ENCODE results near the gene KDR.

The KDR gene

DNA sequence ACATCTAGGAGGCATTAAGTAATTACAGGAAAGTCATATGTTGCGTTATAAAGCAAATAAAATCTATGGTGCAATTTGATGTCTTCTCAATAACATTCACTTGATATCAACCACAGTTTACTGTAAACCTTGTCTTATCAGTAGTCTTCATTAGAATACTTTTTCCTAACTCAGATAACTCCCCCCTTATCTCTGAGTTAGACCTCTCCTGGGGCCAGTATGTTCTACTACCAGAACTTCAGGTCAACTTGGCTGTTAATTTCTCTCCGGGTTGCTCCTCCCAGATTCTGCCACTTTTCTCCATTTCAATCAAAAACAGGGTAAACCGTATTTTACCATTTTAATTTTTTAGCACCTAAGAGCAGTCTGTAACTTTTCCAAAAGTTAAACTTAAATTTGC lies 50.0 kb downstream of the KDR start:
- Histone ChIP-seq H3K4me3 (no peak overlapping the region), H3K27ac (no peak overlapping the region)
- DNase-seq (ENCODE audit: low spot score): no peak
- TF ChIP-seq CTCF (IDR thresholded peaks at IDR 0.05): no peak

- Histone ChIP-seq H3K4me3 (no peak overlapping the region), H3K27ac (no peak overlapping the region)
- no peak for DNase-seq (ENCODE audit: low spot score)
- no peak for TF ChIP-seq CTCF (IDR thresholded peaks at IDR 0.05)
Measured at GRCh38 chr4:55074386-55074785, 51.0 kb downstream of the KDR start.

GRCh38 chr4:55071951-55072350 lies 53.4 kb downstream of the KDR start:
- TF ChIP-seq CTCF (IDR thresholded peaks at IDR 0.05): no peak
- DNase-seq (ENCODE audit: low spot score): no peak
- Histone ChIP-seq H3K4me3 (no peak overlapping the region), H3K27ac (no peak overlapping the region)

DNA sequence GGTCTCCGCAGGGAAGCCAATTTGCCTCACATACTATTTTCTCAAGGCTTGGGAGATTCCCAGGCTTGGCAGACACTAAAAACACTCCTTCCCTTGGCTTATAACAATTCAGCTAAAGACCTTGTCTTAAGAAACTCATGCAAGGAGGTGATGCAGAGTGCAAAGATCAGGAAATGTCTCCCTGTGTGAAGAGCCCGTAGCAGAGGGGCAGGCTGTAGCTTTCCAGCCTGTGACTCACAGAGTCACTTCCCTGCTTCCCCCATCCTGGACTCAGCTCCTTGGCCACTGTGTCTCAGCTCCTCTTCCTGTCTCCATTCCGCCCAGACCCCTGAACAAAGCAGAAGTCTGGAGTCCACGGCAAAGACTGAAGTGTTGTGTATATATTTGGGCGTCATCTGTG lies 56.1 kb downstream of the KDR start:
- TF ChIP-seq CTCF (IDR thresholded peaks at IDR 0.05): no peak
- DNase-seq (ENCODE audit: low spot score): no peak
- peak overlapping the region in 1 of 2 donors; percentile 28 for H3K27ac ChIP-seq
- no peak overlapping the region for H3K4me3 ChIP-seq

DNA sequence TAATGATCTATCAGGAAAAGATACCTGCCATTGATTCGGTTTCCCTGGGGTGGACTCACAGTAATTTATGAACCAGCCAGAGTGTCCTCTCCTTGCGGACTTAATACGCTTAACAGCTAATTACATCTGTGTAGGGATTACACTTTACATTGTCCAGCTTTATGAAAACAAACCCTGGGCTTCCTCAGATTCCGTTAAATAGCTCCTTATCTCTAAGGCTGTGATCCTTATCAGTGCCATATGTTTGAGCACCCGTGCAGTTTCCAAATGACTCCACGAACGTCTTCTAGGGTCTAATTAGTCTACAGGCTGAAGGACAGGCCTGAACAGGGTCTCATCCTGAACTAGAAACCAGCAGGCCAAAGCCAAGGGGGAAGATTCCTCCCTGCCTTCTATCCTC lies 56.9 kb downstream of the KDR start:
- H3K27ac ChIP-seq: peak overlapping the region in 1 of 2 donors; percentile 17
- TF ChIP-seq CTCF (IDR thresholded peaks at IDR 0.05): no peak

DNA sequence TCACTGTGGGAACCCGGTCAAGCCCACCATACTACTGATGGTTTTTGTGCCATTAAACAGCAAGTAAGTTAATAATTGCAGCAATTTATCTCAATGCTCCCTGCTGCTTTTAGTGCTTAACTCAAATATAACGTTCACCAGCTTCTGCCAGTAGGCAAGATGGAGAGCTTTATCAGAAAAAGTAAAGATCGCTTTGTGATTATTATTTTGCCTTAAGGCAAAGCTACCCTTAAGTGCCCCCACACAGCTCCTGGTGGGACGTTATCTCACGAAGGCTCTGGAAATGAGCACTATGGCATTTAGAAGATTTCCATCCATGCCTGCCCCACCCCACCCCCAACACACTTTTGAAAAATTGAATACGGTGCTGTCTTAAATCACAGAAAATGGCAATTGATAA lies 59.4 kb downstream of the KDR start:
- H3K4me3 ChIP-seq: no peak overlapping the region
- DNase-seq (ENCODE audit: low spot score): no peak
- TF ChIP-seq CTCF (IDR thresholded peaks at IDR 0.05): no peak
- no peak overlapping the region for H3K27ac ChIP-seq

More for the DNA sequence above, 56.9 kb downstream of the KDR start:
- no peak for DNase-seq (ENCODE audit: low spot score)
- H3K4me3 ChIP-seq: no peak overlapping the region

GRCh38 chr4:55055529-55055928 lies 69.9 kb downstream of the KDR start:
- Histone ChIP-seq H3K4me3 (no peak overlapping the region), H3K27ac (no peak overlapping the region)
- no peak for TF ChIP-seq CTCF (IDR thresholded peaks at IDR 0.05)
- DNase-seq (ENCODE audit: low spot score): no peak

Data from coronary artery (tissue), 2 donors.